GM12873 (cell line): ENCODE results near the gene ADGRD1.

Experiments
- TF ChIP-seq, protein P1 (sequence below): IDR thresholded peaks from 2 replicates; pipeline ENCODE4 v1.5.1; 2012; ENCODE audit warnings: low read depth, mild to moderate bottlenecking, moderate library complexity, low read length, control low read depth; ENCODE audit not compliant: insufficient read depth; ENCODE audit errors: missing control alignments

Gene ADGRD1

DNA sequence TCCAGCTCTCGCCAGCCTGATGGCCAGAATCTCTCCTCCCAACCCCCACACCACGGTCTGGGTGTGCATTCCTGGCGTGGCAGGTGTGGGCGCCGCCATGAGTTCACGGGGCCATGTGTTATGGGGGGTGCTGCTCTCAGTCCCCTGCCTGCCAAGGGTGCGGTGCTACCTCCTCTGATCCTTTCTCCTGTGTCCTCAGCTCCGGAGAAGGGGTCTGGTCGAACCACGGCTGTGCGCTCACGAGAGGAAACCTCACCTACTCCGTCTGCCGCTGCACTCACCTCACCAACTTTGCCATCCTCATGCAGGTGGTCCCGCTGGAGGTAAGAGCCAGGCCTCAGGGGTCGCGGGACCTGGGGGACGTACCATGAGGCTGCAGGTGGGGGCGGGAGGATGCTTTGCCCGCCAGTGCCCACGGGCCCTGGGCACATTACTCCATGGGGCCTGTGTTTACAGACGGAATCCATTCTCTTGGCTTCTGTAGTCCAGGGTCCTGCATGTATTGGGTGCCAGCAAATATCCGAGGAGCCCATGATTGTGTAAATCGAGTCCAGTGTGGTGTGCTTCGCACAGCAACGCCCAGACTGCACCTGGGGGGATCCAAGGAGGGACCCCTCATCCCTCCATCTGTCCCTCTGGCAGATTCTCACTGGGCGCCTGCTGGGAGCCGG, 130.8 kb downstream of the ADGRD1 start:
- TF ChIP-seq, protein P1, sequence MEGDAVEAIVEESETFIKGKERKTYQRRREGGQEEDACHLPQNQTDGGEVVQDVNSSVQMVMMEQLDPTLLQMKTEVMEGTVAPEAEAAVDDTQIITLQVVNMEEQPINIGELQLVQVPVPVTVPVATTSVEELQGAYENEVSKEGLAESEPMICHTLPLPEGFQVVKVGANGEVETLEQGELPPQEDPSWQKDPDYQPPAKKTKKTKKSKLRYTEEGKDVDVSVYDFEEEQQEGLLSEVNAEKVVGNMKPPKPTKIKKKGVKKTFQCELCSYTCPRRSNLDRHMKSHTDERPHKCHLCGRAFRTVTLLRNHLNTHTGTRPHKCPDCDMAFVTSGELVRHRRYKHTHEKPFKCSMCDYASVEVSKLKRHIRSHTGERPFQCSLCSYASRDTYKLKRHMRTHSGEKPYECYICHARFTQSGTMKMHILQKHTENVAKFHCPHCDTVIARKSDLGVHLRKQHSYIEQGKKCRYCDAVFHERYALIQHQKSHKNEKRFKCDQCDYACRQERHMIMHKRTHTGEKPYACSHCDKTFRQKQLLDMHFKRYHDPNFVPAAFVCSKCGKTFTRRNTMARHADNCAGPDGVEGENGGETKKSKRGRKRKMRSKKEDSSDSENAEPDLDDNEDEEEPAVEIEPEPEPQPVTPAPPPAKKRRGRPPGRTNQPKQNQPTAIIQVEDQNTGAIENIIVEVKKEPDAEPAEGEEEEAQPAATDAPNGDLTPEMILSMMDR = no peak

DNA sequence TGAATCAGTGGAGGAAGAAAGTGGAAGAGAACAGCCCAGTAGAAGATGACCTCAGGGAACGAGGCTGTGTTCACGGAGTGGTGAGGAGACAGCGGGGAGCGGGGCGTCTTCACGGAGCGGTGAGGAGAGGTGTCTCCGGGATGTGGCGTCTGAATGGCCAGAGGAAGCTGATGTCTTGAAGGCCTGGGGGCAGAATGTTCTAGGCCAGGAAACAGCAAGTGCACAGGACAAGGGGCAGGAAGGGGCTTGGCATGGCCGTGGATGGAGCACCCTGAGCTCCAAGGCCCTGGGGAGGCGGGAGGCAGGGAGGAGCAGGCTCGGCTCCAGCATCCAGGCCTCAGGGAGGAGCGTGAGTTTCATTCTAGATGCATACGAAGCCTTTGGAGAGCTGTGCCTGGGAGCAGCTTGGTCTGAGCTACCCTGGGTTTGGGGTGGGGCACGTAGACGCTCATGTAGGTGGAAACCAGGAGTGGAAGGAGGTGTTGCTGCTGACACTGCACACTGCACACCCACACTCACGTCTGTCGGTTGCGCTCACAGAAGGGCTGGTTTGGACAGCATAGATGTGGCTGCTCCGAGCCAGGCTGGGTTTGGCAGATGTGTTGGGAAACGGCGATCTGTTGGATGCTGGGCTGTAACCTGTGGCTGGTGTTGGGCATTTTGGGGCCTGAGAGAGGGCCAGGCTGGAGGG, 131.6 kb downstream of the ADGRD1 start:
- TF ChIP-seq, protein P1 = no peak

DNA sequence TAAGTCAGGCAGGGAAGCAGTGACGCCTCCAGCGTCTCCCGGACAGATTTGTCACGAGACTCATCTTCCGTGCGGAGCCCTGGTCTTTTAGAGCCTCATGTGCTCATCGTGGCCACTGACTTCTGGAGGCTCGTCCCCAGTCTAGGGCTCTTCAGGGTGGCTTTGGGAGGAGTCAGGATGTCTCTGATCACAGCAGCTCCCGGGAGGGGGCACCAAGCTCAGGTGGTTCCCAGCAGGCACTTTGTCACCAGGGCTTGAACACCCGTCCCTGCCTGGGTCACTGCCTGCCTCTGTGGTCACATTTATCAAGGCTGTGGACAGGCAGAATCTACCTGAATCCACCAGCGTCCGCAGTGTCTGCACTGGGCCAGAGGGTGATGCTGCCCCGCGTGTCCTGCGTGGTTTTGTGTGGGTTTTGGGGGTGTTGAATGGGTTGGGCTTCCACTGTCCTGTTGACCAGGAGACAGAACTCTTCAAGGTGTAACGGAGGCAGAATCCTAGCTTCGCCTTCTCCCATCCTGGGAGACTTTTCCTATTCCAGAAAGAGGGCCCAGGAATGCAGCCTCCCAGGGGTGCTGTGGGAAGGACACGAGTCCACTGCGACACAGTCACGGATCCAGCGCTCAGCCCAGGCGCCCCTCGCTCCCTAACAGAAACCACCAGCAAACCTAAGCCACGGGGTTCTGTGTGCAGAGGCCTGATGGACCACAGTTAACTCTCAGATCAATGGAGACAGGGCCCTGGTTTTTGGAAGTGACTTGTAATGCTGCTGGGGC, 132.3 kb downstream of the ADGRD1 start:
- TF ChIP-seq, protein P1 = no peak

DNA sequence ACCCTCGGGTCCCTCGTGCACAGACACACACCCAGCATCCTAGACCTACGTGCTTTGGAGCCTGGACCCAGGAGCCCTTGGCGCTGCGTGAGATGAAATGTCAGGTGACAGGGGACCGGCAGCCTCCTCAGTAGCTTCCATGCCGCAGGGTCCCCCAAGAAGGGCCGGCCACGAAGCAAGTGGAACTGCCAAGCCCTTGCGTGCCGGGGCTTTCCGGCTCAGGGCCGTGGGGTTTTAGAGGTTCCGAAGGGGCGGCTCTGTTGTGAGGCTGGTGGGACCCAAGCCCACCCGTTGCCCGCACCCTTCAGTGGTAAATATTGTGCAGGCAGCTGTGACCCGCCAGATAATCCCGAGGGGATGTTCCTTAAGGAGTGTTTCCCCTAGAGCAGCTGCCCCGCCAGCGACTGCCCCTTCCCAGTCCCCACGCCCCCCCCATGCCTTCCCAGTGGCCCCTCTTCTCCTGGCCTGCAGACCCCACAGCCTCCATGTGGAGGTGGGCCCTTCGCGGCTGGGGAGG, 133.7 kb downstream of the ADGRD1 start:
- TF ChIP-seq, protein P1 = no peak

DNA sequence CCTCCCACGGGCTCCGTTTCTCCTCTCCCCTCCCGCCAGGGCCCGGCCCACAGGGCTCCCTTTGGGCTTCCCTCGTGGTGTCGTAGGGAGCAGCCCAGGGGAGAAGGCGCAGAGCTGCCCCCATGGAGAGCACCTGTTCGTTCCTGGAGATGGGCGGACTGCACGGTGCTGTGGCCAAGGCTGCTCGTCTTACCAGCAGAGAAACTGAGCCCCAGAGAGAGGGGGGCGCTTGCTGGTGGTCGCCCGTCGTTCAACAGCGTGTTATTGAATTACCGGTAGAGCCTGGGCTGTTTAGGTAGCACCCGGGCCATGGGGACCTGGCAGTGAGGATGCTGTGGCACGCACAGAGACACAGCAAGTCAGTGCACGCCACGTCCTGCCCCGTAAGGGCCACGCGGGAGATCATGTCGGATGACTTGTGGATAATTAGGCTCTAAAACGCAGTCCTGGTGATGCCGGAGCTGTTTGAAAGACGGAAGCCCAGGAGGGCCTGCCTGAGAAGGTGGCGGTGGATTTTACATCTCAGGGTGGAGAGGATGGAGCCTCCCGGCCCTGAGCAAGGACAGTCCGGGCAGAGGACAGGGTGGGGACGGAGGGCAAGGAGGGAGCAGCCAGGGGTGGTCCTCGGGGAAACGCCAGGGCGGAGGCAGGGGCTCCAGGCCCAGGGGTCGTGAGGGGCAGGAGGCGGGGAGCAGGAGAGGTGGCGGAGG, 134.4 kb downstream of the ADGRD1 start:
- TF ChIP-seq, protein P1 = no peak

DNA sequence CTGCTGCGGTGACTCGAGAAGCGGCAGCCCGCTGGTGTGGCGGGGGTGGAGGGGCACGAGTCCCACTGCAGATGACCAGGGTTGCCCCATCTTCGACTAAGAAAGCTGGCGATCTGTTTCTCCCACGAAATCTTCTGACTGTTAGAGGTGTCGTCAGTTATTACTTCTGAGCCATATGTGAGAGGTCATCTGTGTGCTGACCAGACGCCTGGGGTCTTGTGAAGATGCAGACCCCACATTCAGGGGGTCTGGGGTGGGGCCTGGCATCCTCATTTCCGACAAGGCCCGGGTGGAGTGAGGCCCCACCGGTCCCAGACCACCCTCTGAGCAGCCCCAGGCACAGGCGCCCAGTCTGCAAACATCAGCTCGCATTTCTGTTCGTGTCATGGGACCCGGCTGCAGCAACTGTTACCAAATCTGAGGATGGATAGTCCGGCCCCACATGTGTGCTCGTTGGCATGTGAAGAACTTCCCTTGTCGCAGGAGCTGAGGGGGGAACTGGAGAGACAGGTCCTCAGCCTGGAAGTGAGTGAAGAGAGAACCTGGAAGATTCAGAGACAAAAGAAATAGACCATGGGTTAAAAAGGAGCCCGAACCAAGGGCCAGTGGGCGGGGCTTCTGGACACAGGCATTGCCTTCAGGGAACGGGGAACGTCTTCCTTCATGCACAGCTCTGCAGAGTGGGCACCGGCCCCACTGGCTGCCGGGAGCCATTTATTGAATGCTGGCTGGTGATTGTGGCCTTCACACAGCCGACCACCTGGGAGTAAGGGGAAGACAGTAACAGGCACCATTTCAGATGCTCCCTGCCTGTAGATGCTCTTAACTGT, 135.2 kb downstream of the ADGRD1 start:
- TF ChIP-seq, protein P1 = no peak
